ENCODE data around the gene PSMA5. TPM values are rescaled to one million over a fixed set of nuclear protein-coding genes. Genes with fewer than 3 reads are reported as not detected.
"Not testable (repeated sequence)": the region's sequence is repeated elsewhere in the genome, so short reads cannot be mapped to it uniquely, and the experiment has no call there.

The PSMA5 gene
- total RNA-seq (2012; rRNA removed) = 55.3 and 65.4 TPM in 2 replicates

- Histone ChIP-seq H3K9me3 (replicated peaks; ENCODE audit: low read length) (no peaks in the 10 kb centered on the region), H3K4me2 (ENCODE audit: low read length) (peak within 1 kb of the TSS; percentile 87), H3K27me3 (ENCODE audit: control insufficient read depth, insufficient read depth, low read length) (no peaks in the 10 kb centered on the region), H3K9ac (ENCODE audit: low read depth, low read length) (peak within 1 kb of the TSS; percentile 85), H3K36me3 (ENCODE audit: insufficient read depth, low read length) (peaks cover 4% of the 10 kb centered on the region), H3K4me3 (ENCODE audit: low read length) (peak within 1 kb of the TSS; percentile 80), H3K4me1 (ENCODE audit: control insufficient read depth, insufficient read depth, low read length) (peaks cover 18% of the 10 kb centered on the region)
Observed at GRCh38 chr1:109426281-109427170, at the start of gene PSMA5. Gene PSMA5 (minus strand): TSS chr1:109426448. CDS start chr1:109426330, 118 bp downstream.

DNA sequence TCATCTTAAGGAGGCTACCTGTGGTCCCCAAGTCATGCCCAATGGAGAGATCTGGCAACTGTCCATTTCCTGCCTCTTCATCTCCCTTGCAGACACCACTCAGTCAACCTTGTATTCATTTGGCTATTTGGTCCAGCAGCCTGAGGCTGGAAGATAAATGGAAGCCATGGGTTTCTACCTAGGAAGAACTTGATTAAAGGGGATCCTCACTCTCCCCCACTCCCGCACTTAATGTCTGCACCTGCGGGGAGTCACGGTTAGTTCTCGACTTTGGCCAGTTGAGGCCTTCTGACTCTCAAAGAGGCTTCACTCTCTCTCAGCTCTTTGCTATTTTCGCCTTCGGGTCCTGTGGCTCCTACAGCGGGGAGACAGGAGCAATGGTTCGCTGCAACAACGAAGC is 49.0 kb upstream of the PSMA5 start:
- H3K27me3 ChIP-seq (ENCODE audit: control insufficient read depth, insufficient read depth, low read length) = peaks cover 82% of the 10 kb centered on the region

DNA sequence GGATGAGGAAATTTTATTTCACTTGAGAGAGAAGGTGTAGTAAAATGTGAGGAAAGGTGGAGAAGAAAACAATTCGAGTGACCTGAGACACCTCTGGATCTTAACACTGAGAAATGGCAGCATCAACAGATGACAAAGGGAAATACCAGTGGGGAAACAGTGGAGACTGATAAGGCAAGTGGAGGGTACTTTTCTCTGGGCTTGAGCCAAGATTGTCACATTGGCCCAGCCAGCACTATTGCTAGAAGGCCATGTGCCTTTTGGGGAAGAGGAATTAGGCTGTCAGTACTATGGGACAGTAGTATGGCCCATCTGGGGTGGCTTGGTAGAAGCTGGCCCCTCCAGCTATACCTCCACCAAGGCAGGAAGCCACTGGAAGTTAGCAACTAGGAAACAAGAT is 48.4 kb upstream of the PSMA5 start:
- H3K36me3 ChIP-seq (ENCODE audit: insufficient read depth, low read length) = no peaks in the 10 kb centered on the region
- H3K9ac ChIP-seq (ENCODE audit: low read depth, low read length) = no peak overlapping the region
- peaks cover 82% of the 10 kb centered on the region for H3K27me3 ChIP-seq (ENCODE audit: control insufficient read depth, insufficient read depth, low read length)
- H3K4me2 ChIP-seq (ENCODE audit: low read length) = no peak overlapping the region
- H3K9me3 ChIP-seq (replicated peaks; ENCODE audit: low read length) = no peaks in the 10 kb centered on the region
- no peaks in the 10 kb centered on the region for H3K4me1 ChIP-seq (ENCODE audit: control insufficient read depth, insufficient read depth, low read length)
- no peak overlapping the region for H3K4me3 ChIP-seq (ENCODE audit: low read length)

More for the DNA sequence above, 49.0 kb upstream of the PSMA5 start:
- no peaks in the 10 kb centered on the region for H3K9me3 ChIP-seq (replicated peaks; ENCODE audit: low read length)
- no peak overlapping the region for H3K4me2 ChIP-seq (ENCODE audit: low read length)
- H3K4me3 ChIP-seq (ENCODE audit: low read length) = no peak overlapping the region
- H3K4me1 ChIP-seq (ENCODE audit: control insufficient read depth, insufficient read depth, low read length) = no peaks in the 10 kb centered on the region
- H3K9ac ChIP-seq (ENCODE audit: low read depth, low read length) = no peak overlapping the region
- no peaks in the 10 kb centered on the region for H3K36me3 ChIP-seq (ENCODE audit: insufficient read depth, low read length)

- not testable (repeated sequence) for H3K36me3 ChIP-seq (ENCODE audit: insufficient read depth, low read length); H3K9me3 ChIP-seq (replicated peaks; ENCODE audit: low read length); H3K4me3 ChIP-seq (ENCODE audit: low read length); H3K4me2 ChIP-seq (ENCODE audit: low read length); H3K9ac ChIP-seq (ENCODE audit: low read depth, low read length); H3K4me1 ChIP-seq (ENCODE audit: control insufficient read depth, insufficient read depth, low read length)
- peaks cover 79% of the 10 kb centered on the region for H3K27me3 ChIP-seq (ENCODE audit: control insufficient read depth, insufficient read depth, low read length)
Observed at GRCh38 chr1:109473284-109474057, 47.2 kb upstream of the PSMA5 start.

DNA sequence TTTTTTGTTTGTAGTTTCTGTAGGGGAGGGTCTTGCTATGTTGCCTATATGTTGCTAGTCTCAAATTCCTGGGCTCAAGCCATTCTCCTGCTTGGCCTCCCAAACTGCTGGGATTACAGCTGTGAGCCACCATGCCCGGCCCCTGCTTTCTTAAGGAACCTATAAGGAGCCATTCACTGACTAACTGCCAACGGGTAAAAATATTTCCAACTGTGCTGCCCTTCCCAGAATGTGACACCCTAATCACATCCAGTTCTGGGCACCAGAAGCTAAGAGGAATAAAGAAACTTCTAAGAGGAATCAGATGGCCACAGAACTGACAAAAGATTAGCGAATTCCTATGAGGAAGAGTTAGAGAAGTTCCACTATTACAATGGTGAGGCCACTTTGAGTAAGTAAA is 46.5 kb upstream of the PSMA5 start:
- H3K4me3 ChIP-seq (ENCODE audit: low read length) = no peak overlapping the region
- H3K27me3 ChIP-seq (ENCODE audit: control insufficient read depth, insufficient read depth, low read length) = peaks cover 79% of the 10 kb centered on the region

GRCh38 chr1:109470245-109470644 is 44.0 kb upstream of the PSMA5 start:
- Histone ChIP-seq H3K36me3 (ENCODE audit: insufficient read depth, low read length) (no peaks in the 10 kb centered on the region), H3K9me3 (replicated peaks; ENCODE audit: low read length) (no peaks in the 10 kb centered on the region), H3K27me3 (ENCODE audit: control insufficient read depth, insufficient read depth, low read length) (peaks cover 87% of the 10 kb centered on the region), H3K4me2 (ENCODE audit: low read length) (no peak overlapping the region), H3K4me3 (ENCODE audit: low read length) (no peak overlapping the region), H3K4me1 (ENCODE audit: control insufficient read depth, insufficient read depth, low read length) (peaks cover 4% of the 10 kb centered on the region), H3K9ac (ENCODE audit: low read depth, low read length) (no peak overlapping the region)

More for the DNA sequence above, 46.5 kb upstream of the PSMA5 start:
- H3K4me2 ChIP-seq (ENCODE audit: low read length) = no peak overlapping the region
- H3K36me3 ChIP-seq (ENCODE audit: insufficient read depth, low read length) = no peaks in the 10 kb centered on the region
- H3K9ac ChIP-seq (ENCODE audit: low read depth, low read length) = no peak overlapping the region
- H3K9me3 ChIP-seq (replicated peaks; ENCODE audit: low read length) = no peaks in the 10 kb centered on the region
- no peaks in the 10 kb centered on the region for H3K4me1 ChIP-seq (ENCODE audit: control insufficient read depth, insufficient read depth, low read length)

- no peaks in the 10 kb centered on the region for H3K9me3 ChIP-seq (replicated peaks; ENCODE audit: low read length)
- H3K9ac ChIP-seq (ENCODE audit: low read depth, low read length) = no peak overlapping the region
- peaks cover 4% of the 10 kb centered on the region for H3K4me1 ChIP-seq (ENCODE audit: control insufficient read depth, insufficient read depth, low read length)
- peaks cover 90% of the 10 kb centered on the region for H3K27me3 ChIP-seq (ENCODE audit: control insufficient read depth, insufficient read depth, low read length)
- H3K4me3 ChIP-seq (ENCODE audit: low read length) = no peak overlapping the region
- H3K4me2 ChIP-seq (ENCODE audit: low read length) = no peak overlapping the region
- H3K36me3 ChIP-seq (ENCODE audit: insufficient read depth, low read length) = no peaks in the 10 kb centered on the region
Observed at GRCh38 chr1:109468903-109469302, 42.7 kb upstream of the PSMA5 start.

DNA sequence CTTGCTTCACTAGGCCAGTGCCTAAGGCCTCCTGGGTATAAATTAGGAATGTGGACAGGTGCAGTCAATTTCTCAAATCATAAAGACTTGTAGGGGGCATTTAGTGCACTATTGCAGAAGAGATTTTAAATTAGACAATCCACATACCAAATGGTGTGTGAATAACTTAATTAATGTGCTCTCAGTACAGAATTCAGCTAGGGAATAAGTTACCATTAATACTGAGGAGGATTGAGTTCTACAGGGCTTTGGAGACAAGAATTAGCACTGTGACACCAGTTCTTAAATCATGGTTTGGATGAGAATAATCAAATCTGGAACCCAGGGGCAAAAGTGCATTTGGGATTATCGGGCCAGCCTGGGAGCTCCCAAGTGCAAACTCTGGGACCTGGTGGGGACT is 41.8 kb upstream of the PSMA5 start:
- no peaks in the 10 kb centered on the region for H3K36me3 ChIP-seq (ENCODE audit: insufficient read depth, low read length)
- no peak overlapping the region for H3K4me2 ChIP-seq (ENCODE audit: low read length)
- peaks cover 87% of the 10 kb centered on the region for H3K27me3 ChIP-seq (ENCODE audit: control insufficient read depth, insufficient read depth, low read length)

GRCh38 chr1:109467301-109467777 is 41.1 kb upstream of the PSMA5 start:
- H3K9ac ChIP-seq (ENCODE audit: low read depth, low read length) = no peak overlapping the region
- no peaks in the 10 kb centered on the region for H3K36me3 ChIP-seq (ENCODE audit: insufficient read depth, low read length)
- H3K9me3 ChIP-seq (replicated peaks; ENCODE audit: low read length) = no peaks in the 10 kb centered on the region
- H3K4me1 ChIP-seq (ENCODE audit: control insufficient read depth, insufficient read depth, low read length) = peaks cover 4% of the 10 kb centered on the region
- H3K4me3 ChIP-seq (ENCODE audit: low read length) = no peak overlapping the region
- H3K4me2 ChIP-seq (ENCODE audit: low read length) = no peak overlapping the region
- H3K27me3 ChIP-seq (ENCODE audit: control insufficient read depth, insufficient read depth, low read length) = peaks cover 87% of the 10 kb centered on the region

More for the DNA sequence above, 41.8 kb upstream of the PSMA5 start:
- Histone ChIP-seq H3K4me3 (ENCODE audit: low read length) (no peak overlapping the region), H3K9ac (ENCODE audit: low read depth, low read length) (no peak overlapping the region), H3K4me1 (ENCODE audit: control insufficient read depth, insufficient read depth, low read length) (peaks cover 4% of the 10 kb centered on the region), H3K9me3 (replicated peaks; ENCODE audit: low read length) (no peaks in the 10 kb centered on the region)

DNA sequence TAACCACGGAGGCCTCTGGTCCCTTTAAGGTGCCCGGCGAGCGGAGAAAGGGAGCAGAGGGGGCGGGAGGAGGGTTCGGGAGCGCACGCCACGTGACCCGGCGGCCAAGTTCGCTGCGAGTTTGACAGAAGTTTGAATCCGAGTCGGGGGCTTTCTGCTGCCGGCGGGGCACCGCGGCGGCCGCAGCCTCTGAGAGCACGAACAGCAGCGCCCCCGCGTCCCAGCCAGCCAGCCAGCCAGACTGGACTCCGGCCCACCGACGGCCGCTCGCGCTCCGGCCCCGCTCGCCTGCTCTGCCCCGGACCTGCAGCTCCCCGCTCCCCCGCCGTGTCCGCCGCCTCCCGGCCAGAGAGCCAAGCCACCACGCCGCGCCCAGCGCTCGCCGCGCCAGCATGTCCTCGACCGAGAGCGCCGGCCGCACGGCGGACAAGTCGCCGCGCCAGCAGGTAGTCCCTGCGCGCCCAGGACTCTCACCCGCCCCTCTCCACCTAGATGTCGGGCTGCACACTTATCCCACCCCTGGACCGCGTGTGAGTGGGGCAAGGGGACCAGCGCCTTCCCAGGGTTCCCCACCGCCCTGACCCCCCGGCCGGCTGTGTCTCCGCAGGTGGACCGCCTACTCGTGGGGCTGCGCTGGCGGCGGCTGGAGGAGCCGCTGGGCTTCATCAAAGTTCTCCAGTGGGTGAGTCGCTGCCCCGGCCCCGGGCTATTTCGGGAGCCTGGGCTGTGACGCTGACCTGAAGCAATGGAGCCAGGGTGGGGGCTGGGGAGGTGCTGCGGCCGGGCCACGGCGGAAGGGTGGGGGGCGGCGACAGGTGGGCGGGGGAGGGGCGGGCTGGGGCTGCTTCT is 40.4 kb upstream of the PSMA5 start, which contains the start of gene SYPL2:
Gene SYPL2 (plus strand): TSS at position 95 of the 849 bp plus-strand sequence. CDS start 298 bp downstream, at position 393.
- Histone ChIP-seq H3K4me1 (ENCODE audit: control insufficient read depth, insufficient read depth, low read length) (peaks cover 4% of the 10 kb centered on the region), H3K9ac (ENCODE audit: low read depth, low read length) (peak within 1 kb of the TSS; percentile 31), H3K4me3 (ENCODE audit: low read length) (peak within 1 kb of the TSS; percentile 70), H3K27me3 (ENCODE audit: control insufficient read depth, insufficient read depth, low read length) (peaks cover 80% of the 10 kb centered on the region), H3K4me2 (ENCODE audit: low read length) (peak within 1 kb of the TSS; percentile 78), H3K9me3 (replicated peaks; ENCODE audit: low read length) (no peaks in the 10 kb centered on the region), H3K36me3 (ENCODE audit: insufficient read depth, low read length) (no peaks in the 10 kb centered on the region)

DNA sequence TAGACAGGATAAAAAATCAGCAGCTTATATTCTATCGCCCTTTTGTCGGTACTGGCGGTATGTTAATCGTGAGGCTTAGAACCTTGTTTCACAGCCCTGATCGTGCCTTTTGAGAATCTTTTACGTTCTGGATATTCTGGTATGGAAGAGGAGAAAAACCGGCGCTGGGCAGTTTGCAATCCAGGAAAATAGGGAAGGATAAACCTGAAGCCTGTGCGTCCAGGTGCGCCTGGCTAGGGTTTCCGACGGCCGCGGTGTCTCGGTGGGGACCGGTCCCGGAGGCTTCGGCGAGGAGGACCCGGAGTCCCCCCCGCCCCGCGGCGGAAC is 39.8 kb upstream of the PSMA5 start:
- H3K9ac ChIP-seq (ENCODE audit: low read depth, low read length) = peak overlapping the region; percentile 31
- peak overlapping the region; percentile 78 for H3K4me2 ChIP-seq (ENCODE audit: low read length)
- H3K4me1 ChIP-seq (ENCODE audit: control insufficient read depth, insufficient read depth, low read length) = peaks cover 4% of the 10 kb centered on the region
- H3K9me3 ChIP-seq (replicated peaks; ENCODE audit: low read length) = no peaks in the 10 kb centered on the region
- H3K4me3 ChIP-seq (ENCODE audit: low read length) = peak overlapping the region; percentile 70
- H3K36me3 ChIP-seq (ENCODE audit: insufficient read depth, low read length) = no peaks in the 10 kb centered on the region
- peaks cover 78% of the 10 kb centered on the region for H3K27me3 ChIP-seq (ENCODE audit: control insufficient read depth, insufficient read depth, low read length)

Measured in skeletal muscle satellite cell (primary cell).